NCI-H146 treated with DMSO at 0.1 percent for 48 hours (cell line): ENCODE measurements around the gene GNG7.
"Not testable (repeated sequence)": the region's sequence is repeated elsewhere in the genome, so short reads cannot be mapped to it uniquely, and the experiment has no call there.

Experiments used
- DNase-seq: peaks from one replicate; lab custom pipeline; 2025; ENCODE audit not compliant: unreplicated experiment; lab: John Stamatoyannopoulos, UW

Gene GNG7

GRCh38 chr19:2579678-2580280 is 122.7 kb downstream of the GNG7 start:
- no peak for DNase-seq

GRCh38 chr19:2578901-2579677 is 123.4 kb downstream of the GNG7 start:
- peak; percentile 6 for DNase-seq

GRCh38 chr19:2578391-2578890 is 124.1 kb downstream of the GNG7 start:
- DNase-seq = no peak

- no peak for DNase-seq
Measured at GRCh38 chr19:2577722-2578335, 124.7 kb downstream of the GNG7 start.

- no peak for DNase-seq
Measured at GRCh38 chr19:2575734-2576481, 126.6 kb downstream of the GNG7 start.

- no peak for DNase-seq
Measured at GRCh38 chr19:2574971-2575630, 127.4 kb downstream of the GNG7 start.

GRCh38 chr19:2574478-2574931 is 128.0 kb downstream of the GNG7 start:
- DNase-seq = no peak

GRCh38 chr19:2573916-2574315 is 128.6 kb downstream of the GNG7 start:
- no peak for DNase-seq

- DNase-seq = not testable (repeated sequence)
Measured at GRCh38 chr19:2572152-2572551, 130.3 kb downstream of the GNG7 start.

GRCh38 chr19:2569596-2570465 is 132.7 kb downstream of the GNG7 start:
- DNase-seq = no peak

GRCh38 chr19:2567996-2568395 is 134.5 kb downstream of the GNG7 start:
- no peak for DNase-seq

- DNase-seq = no peak
Measured at GRCh38 chr19:2567580-2567979, 134.9 kb downstream of the GNG7 start.

- DNase-seq = not testable (repeated sequence)
Measured at GRCh38 chr19:2563546-2563945, 138.9 kb downstream of the GNG7 start.

GRCh38 chr19:2561895-2562294 is 140.6 kb downstream of the GNG7 start:
- DNase-seq = no peak

- no peak for DNase-seq
Measured at GRCh38 chr19:2561221-2561620, 141.3 kb downstream of the GNG7 start.

GRCh38 chr19:2560369-2560768 is 142.1 kb downstream of the GNG7 start:
- DNase-seq = no peak

GRCh38 chr19:2558543-2558942 is 144.0 kb downstream of the GNG7 start:
- DNase-seq = no peak

GRCh38 chr19:2558131-2558530 is 144.4 kb downstream of the GNG7 start:
- DNase-seq = not testable (repeated sequence)

- DNase-seq = no peak
Measured at GRCh38 chr19:2557093-2557440, 145.4 kb downstream of the GNG7 start.
